HG02588 (cell line): ENCODE data around the gene CD300LD.

Experiments
- ATAC-seq: cut with Tn5 transposase; IDR thresholded peaks from one replicate; pipeline ENCODE4 v1.9.1; 2021; ENCODE audit warnings: mild to moderate bottlenecking, moderate library complexity; ENCODE audit not compliant: unreplicated experiment

The CD300LD gene

DNA sequence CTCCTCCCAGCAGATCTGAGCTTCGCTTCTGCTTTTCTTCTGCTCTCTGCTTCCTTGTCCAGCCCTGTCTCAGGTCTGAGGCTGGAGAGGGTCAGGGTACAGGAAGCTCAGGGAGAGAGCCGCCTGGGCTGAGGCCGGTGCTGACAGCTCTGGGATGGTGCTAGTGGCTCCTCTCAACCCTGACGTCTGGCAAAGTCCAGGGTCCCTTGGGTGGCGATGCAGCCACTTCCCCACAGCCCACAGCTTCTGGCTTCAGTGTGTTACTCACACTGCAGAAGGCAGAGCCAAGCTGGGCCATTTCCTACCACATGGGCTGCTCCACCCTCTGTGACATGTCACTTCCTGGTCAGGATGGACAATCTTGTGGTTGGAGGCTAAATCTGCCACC, 46.2 kb downstream of the CD300LD start, which contains the start of gene CD300C:
Gene CD300C (minus strand): TSS at position 273 of the 388 bp plus-strand sequence. CDS start 333 bp downstream, outside the sequence.
- ATAC-seq, result no peak

DNA sequence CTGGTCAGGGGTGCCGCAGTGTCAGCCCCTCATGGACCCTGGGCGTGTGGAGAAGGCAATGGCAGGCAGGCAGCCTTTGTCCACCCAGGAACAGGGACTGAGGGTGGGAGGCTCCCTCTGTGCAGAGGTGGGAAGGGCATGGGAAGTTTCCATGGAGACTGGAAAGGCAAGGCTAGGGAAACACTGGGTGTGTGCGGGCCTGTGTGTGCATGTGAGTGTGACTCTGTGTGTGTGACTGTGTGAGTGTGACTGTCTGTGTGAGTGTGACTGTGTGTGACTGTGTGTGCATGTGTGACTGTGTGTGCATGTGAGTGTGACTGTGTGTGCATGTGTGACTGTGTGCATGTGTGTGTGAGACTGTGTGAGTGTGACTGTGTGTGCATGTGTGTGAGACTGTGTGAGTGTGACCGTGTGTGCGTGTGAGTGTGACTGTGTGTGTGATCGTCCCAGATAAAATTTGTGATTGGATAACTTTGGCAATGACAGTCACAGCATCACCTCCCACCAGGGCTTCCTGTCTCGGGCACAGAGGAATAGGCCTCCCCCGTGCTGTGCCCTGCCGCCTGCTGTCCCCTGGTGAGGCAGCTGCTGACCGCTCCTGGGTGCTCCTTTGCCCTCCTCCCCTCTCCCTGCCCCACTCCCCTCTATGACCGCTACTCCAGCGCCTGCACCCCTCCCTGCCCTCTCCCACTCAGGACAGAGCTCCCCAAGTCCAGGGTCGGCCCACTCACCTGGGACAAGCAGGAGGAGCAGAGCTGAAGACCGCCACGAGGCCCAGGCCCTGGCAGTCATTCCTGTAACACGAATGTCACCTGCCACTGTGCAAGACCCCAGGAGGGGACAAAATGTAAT, 46.9 kb downstream of the CD300LD start:
- ATAC-seq, result no peak

DNA sequence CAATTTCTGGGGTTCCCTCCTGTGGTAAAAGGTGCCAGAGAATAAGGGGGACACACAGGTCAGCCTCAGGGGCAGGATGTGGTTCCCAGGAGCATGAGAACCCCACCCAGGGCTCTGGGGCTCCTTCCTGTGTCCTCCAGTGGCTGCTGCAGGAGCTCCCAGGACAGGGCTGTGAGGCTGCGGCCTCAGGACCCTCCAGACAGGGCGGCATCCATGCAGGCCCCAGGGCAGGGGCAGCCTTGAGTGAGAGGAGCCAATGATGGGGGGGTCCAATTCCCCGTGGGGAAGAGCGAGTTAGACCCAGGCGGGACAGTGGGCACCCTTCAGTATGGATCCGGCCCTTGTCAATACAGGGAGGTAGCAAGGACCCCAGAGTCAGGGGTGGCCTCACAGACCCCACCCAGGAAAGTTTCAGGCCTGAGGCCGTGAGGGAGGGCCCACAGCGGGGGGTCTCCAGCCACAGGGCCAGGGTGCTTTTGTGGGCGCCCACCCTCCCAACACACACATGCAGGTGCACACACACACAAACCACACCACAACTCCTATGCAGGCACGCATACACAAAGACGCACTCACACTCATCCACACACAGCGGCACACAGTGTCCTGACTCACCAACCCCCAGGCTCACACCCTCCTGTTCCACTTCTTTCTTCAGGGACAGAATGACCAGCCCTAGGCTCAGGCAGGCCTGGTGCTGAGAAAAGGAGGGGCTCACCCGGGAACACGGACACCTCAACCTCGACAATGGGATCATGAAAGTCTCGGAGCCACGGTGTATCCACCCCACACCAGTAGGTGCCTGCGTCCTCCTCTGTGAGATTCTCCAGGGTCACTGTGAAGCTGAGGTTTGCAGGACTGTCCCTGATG, 48.0 kb downstream of the CD300LD start:
- ATAC-seq, result no peak

DNA sequence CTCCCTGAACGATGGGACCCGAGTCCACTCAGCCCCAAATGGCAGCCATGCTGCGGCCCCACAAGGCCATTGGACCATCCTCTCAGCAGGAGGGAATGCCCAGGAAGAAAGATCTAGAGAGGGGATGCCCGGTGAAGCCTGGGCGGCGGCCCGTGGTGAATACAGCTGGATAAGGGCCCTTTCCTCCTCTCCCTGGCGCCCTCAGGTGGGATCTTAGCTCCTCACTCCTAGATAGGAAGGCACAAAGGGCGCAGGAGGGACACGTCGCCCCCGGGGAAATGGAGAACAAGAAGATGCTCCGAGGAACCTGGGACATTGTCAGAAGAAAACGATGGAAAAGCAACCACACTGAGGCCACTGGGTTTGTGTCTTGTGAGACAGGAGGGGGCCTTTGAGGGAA, 48.7 kb downstream of the CD300LD start:
- no peak for ATAC-seq

DNA sequence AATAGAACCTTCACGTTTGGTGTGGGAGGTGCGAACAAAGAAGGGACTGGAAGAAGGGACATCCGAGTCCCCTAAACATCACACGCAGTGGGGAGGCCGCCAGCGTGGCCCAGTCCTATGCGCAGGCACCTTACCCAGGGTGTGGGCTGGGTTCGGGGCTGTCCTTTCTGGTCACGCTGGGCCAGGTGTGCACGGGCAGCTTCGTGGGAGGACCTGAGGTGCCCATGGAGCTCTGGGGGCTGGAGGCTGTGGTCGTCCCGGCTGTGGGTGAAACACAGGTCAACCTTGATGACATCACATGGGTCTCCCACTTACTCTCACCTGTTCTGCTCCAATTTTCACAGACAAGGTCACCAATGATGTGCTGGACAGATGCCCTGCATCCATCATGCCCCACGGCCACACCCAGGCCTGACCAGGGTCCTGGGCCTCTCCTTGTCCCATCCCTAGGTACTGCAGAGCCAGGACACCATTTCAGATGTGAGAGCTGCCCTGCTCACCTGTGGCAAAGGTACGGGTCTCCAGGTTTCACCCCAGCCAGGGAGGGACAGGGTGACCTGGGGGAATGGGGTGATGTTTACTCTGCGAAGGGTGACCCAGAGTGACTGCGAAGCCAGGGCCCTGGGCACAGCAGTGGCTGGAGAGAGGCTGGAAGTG, 49.2 kb downstream of the CD300LD start:
- no peak for ATAC-seq

DNA sequence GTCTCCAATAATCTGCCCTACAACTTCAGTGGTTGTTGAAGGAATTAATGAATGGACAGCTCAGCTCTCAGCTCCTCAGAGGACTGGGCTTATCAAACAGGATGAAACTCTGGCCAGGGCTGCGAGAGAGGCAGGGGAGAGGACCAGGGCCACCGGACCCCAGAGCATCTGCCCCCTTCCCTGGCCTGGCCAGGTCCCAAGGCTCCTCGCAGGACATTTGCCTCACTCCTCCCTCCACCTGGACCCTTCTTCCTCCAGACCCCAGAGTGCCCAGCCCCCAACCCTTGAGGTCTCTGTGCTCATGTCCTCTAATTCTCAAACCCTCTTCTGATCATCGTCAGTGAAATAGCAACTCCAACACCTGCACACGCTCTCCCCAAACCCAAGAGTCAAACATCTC, 49.9 kb downstream of the CD300LD start:
- no peak for ATAC-seq

DNA sequence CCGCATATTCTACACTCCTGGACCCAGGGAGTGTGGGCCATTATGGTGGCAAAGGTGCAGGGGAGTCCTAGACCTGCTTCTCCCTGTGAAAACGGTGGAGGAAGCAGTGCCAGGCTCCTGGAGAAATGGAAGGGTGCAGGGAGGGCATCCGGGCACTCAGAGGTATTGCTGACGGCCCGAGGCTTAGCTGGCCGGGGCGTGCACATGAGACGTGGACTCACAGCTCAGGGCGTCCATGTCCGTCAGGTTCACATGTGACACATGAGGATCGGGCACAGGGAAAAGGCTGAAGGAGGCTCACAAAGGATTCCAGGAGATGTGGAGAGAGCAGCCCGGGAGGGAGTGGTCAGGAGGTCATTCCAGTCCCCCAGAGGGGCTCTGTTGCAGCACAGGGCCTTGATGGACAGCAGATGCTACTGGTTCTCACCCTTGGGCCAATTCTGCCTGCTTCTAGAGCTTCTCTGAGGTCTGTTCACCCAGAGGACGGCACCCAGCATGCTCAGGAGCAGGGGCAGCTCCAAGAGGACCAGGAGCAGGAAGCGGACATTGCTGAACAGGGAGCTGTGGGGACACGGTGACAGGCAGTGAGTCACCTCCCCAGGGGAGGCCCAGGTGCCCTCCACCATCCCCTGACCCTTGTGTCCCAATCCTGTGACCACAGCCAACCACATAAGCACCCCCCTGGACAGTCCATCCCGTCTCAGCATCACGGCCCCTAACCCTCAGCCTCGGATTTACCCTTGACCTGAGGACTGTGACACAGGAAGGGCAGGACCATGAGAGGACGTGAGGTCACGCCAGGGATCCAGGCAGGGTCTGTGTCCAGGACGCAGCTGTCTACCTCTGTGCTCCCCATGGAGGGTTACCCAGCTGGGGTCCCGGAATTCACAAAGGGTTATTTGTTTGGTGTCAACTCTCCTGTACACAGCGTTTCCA, 50.6 kb downstream of the CD300LD start:
- no peak for ATAC-seq

DNA sequence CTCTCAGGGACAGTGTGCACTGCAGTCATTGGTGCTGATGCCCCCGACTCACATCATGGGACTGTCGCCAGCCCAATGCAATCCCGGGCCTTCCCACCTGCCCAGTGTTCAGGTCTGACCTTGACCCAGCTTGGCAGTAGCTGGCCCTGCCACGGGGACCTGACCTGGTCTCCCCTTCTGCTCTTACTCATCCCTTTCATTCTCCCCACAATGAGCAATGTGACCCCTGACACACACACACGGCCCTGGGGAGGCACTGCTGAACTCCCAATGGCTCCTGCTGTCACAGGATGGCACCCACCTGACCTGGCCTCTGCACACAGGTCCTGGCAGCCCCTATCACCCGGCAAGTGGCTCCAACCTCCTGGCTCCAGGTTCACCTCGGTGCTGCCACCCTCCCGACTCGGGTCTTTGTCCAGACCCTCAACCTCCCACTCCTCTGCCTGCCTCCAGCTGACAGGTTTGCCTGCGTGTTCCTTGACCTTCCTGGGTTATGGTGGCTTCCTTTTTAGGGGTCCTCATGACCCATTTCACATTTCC, 52.7 kb downstream of the CD300LD start:
- no peak for ATAC-seq

DNA sequence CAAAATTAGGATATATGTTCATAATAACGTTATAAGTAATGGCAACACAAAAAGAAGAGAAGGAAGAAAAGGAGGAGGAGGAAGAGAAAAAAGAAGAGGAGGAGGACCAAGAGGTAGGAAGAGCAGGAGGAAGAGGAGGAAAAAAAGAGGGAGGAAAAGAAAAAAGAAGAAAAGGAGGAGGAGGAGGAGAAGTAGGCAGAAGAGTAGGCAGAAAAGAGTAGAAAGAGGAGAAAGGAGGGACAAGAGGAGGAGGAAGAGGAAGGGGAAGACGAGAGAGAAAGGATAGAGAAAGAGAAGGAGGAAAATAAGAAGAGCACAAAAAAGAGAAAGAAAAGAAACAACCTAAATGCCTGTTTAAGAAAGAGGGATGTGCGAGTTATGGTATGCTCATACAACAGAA, 55.2 kb downstream of the CD300LD start:
- no peak for ATAC-seq

DNA sequence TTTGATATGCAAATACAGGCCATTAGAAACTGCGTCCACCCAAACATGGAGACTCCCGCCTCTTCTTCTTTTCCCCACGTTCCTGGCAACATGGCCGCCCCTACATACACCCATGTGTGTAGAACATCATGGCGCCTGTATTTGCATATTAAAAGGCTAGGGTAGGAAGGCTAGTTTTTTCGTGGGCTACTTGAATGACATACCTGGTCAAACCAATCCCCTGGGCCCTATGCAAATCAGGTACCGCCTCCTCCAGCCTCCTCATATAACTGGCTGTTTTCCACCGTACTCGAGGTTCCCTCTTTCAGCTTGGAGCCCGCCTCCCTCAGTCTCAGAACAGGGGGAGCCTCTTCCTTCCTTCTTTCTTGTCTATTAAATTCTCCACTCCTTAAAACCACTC, 60.0 kb downstream of the CD300LD start:
- ATAC-seq, result no peak

DNA sequence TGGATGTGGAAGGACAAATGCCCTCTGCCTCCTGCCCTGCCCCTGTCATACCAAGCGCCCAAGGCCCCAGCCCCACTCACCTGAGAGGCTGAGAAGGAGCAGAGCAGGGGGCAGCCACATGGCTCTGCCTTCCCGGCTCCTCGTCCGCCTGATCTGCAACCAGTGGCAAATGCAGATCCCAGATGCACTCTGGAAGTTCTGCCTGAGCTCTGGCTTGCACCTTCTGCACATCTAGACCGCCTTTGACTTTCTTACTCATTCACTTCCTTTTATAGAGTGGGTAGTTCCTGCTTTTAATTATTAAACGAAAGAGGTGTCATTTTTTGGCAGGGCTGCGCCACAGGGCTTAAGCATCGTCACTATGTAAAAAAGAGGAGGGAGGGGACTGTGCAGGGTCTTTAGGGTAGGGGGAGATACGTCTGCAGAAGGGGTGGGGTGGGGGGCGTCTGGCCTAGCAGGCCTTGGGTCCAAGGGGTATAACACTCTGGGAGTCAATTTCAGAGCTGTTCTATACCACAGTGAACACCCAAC, 60.8 kb downstream of the CD300LD start, which contains the start of gene CD300LB:
Gene CD300LB (minus strand): TSS at position 245 of the 531 bp plus-strand sequence. CDS start 125 bp downstream, at position 120.
- ATAC-seq, result no peak

DNA sequence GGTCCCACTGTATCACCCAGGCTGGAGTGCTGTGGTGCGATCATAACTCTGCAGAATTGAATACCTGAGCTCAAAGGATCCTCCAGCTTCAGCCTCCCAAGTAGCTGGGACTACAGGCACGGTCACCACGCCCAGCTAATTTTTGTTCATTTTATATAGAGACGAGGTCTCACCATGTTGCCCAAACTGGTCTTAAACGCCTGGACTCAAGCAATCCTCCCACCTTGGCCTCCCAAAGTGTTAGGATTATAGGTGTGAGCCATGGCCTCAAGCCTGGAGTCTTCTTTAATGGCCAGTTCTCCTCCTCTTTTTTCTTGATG, 61.3 kb downstream of the CD300LD start:
- no peak for ATAC-seq
